Middle frontal gyrus (tissue), 1 donor: ENCODE data around the gene TBX20.

Experiments
- DNase-seq: peaks from one replicate; pipeline ENCODE4 v3.0.0-alpha.2; 2015; ENCODE audit warnings: low spot score; ENCODE audit errors: extremely low spot score

The TBX20 gene, protein sequence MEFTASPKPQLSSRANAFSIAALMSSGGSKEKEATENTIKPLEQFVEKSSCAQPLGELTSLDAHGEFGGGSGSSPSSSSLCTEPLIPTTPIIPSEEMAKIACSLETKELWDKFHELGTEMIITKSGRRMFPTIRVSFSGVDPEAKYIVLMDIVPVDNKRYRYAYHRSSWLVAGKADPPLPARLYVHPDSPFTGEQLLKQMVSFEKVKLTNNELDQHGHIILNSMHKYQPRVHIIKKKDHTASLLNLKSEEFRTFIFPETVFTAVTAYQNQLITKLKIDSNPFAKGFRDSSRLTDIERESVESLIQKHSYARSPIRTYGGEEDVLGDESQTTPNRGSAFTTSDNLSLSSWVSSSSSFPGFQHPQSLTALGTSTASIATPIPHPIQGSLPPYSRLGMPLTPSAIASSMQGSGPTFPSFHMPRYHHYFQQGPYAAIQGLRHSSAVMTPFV

DNA sequence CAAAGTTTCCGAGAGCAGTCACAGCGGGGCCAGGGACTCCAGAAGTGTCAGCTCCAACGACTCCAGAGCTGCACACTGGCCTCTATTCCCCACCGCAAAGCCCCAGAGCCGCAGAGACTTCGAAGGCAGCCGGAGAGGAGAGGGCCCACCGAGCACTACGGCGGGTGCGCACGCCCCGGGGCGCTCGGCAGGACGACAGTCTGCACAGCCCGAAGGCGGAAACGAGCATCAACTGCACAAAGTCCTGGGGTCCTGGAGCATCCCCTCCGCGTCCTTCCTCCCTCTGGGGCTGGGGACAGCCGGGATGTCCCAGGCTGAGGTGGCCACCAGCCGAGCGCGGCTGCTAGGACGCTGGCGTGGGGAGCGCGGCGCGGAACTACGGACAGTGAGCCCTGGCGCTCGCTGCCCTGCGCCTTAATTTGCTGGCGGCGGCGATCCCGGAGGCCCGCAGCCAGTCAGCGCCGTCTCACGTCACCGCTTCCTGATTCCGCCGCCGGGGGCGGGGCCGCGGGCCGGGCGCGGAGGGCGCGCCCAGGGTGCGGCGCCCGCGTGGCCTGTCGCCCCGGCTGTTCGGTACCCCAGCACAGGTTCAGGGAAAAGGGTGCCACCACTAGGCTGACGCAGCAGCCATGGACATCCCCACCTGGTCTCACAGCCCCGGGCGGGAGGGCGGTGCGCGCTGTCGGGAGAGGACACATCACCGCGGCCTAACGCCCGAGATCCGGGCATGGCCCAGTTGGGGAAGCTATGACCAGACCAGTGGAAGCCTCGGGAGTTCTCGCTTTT lies at the start of gene TBX20:
TBX20 (minus strand) TSS at position 391 of the 786 bp plus-strand sequence. CDS start 480 bp downstream, outside the sequence.
- no peak for DNase-seq

DNA sequence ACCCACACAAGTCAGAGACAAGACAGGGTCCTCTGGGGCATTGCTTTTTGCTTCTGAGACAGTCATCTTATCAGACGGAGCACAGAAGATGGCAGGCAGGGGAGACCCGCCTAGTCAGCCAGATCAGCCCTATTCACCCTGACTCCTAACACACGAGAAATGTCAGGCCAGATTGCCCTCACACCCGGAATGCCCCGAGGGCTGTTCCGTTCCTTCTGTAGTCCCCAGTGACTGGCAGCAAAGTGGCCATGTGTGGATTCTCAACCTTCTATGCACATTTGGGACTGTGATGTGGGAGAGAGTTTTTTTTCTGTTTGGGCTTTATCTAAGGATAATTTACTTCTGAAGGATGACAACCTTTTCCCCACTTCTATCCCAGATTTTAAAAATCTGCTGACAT lies 35.5 kb upstream of the TBX20 start:
- DNase-seq: no peak

DNA sequence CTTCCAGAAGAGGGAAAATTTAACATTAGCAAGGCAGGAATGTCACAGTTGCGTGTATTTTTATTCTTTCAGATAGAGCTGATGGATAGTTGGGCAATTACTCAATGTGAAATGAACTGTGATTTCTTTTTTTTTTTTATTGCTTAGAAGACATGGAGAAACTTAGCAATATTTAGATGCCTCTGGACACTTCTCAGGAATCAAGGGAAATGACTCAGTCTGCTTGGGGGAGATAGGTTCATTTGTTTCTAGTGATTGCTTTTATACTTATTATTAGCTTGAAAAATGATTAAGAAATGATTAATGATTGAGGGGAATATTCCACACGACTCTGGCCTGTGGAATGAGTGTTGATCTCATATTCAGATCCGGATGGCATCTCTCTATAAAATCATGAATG lies 33.1 kb upstream of the TBX20 start:
- DNase-seq: no peak

DNA sequence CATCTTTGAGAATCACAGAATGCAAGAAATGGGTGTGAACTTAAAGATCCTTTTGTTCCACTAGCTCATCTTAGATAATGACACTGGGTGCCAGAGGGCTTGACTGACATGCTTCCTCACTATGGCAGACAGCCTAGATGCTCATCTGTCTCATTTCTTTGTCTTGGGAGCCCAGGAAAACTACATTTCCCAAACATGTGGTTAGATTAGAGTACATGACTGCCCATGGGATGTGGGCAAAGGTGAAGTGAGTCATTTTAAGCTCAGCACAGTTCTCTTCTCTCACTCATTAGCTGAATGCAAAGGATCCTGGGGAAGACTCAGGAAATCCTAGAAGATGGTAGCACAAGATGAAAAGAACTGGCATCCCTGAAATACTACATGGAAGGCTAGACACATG lies 32.5 kb upstream of the TBX20 start:
- no peak for DNase-seq

DNA sequence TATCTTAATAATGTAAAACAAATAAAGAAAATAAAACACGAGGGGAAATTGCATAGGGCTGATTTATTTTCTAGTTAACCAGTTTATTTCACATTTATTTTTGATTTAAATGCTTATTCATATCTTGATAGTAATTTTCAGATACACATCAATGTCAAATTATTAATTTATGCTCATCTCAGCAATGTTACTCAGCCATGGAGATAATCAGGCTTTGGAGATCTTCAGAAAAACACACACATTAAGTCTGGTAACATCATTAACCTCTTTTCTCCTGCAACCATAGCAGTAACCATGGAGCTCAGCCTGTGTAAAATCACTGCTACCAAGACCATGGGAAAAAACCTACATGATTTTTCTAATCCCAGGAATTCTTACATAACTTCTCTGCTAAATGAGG lies 31.9 kb upstream of the TBX20 start:
- DNase-seq: no peak

DNA sequence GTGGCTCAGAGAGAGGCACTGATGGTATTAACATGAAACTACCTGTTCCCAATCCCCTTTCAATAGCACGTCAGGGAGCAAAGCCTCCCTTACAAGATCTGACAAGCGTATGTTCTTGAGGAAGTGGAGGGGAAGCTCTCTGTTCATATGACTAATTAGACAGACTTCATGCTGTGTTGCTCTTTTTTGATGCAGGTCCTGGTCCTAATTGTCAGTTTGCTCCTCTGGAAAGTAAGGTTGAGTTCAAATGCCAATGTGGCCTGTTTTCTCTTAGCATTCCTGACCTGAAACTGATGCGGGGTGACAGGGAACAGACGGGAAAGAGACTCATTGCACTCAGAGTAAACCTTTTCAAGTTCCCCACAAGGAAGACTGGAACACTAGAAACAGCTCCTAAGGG lies 27.0 kb upstream of the TBX20 start:
- no peak for DNase-seq

DNA sequence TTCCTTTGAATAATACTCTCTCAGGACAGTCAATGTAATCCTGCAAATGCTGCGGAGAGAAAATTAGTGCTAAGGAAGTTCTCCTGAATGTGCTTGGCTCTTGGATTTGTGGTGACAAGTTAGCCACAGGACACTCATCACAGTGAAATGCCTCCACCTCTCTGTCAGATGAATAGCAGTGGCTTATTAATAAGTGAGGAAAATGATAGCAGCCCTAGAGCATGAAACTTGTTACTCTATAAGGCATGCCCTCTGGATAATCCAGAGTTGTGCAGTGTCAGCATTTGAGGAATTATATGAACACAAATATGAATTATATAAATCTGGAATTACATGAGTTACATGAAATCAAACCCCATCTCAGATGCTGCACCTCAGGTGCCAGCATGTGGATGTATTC lies 23.5 kb upstream of the TBX20 start:
- DNase-seq: no peak

DNA sequence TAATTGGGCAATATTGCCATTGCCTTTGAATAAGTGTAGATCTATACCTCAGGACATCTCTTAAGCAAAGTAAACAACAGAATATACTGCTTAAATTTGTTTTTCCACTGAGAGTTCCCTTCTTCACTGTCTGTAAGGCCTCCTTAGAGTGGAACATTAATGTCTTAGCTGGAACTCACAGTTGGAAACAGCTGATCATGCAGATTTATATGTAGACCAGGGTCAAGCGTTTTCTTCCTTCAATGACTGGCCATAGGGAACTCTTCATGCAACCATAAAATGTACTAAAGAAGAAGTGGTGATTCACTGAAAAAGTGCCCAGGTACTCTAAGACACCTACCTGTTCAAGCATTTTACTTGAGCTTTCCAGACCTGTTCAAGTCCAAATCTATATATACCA lies 18.3 kb upstream of the TBX20 start:
- DNase-seq: no peak

DNA sequence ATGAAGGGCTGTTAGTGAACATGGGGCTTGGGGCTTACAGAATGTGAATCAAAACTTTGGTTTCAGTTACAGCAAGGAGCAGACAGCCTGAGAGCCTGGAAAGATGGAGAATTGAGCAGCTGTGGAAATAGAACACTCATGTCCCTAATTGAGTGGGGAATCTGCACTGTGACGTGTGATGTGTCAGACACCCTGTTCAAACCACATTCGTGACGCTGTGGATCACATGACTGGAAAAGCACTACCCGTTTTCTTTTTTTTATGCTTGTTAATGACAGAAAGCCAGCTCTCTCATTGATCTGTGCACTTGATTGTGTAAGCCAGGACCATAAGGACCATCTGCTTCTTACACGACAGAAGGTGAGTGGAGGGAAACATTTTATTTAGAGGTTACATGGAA lies 15.1 kb upstream of the TBX20 start:
- no peak for DNase-seq

DNA sequence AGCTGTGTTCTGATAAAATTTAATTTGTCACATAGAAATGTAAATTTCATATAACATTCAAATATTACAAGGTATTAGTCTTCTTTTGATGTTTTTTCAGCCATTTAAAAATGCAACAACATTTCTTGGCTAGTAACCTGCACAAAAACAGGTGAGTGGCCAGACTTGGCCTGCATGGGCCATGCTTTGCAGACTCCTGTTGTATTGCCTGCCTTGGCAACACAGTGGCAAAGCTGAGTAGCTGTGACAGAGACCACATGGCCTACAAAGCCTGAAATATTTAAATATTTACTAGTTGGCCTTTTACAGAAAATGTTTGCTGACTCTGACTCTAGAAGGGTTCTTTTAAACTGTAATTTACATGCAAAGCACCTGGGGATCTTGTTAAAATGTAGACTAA lies 13.5 kb upstream of the TBX20 start:
- DNase-seq: no peak

DNA sequence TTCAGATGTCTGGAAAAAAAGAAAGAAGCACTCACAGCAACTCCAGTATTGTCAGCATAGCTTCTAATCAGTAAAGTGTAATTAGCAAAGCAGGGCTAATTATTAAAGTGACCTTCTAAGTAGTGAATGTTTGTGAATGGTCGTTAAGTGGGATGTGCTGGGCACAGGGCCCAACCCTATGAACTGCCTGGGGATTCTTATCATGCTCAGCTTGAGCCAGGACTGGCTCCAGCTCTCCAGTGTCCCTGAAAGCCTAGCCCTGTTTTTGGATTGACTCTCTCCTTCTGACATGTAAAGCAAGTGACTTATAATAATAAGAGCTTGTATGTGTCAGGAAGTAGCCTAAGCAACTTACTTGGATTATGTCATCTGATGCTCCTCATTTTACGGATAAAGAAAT lies 9.5 kb upstream of the TBX20 start:
- DNase-seq: no peak

DNA sequence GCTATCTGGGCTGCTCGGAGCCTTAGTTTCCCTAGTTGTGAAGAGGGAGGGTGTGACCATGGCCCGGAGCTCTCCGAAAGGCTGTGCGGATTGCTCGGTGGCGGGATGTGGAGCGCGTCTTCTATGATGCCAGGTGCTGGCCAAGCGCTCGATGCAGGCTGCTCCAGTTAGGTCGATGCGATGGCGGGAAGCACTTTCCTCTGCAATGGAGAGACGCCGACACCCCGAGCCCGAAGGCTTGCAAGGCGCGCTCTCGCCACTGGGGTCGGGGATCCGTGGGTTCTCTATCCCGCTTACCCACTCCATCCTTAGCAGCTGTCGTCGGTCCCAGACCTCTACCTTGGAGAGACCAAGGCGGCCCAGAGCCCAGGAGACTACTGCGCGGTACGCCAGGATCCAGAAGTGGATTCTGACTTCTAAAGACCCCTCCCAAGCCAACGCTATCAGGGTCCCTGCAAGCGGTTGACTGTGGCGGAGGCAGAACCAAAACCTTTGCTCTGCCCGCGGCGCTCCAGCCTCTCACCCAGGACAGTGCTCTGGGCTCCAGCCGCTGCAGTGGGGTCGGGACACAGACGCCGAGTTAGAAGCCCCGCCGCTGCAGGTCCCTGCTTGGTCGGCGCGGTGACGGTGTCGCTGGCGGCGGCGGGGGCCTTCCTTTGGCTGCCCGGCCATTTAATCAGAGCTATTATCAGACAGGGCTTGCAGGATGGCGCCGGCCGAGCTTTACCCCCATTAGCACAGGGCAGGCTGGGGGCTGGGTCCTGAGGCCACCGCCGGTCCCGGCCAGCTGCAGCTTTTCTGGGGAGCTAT lies 7.8 kb upstream of the TBX20 start:
- DNase-seq: no peak

DNA sequence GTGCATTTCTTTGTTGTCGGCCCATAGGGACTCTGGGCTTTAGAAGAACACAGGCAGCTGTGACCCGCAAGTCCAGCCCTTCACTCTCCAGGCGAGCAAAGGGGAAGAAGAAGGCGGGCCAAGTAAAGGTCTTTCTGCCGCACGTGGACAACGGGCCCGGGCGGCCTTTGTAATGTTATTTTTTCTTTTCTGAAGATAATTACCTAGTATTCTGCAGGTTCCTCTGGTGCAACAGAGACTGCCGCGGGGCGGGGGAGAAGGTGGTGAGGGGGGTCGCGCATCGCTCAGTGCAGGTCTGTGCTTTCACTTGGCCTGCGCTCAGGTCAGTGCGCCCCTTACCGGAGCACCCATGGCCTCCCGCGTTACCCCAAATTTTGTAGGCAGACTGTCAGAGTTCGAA lies 7.1 kb upstream of the TBX20 start:
- DNase-seq: no peak

DNA sequence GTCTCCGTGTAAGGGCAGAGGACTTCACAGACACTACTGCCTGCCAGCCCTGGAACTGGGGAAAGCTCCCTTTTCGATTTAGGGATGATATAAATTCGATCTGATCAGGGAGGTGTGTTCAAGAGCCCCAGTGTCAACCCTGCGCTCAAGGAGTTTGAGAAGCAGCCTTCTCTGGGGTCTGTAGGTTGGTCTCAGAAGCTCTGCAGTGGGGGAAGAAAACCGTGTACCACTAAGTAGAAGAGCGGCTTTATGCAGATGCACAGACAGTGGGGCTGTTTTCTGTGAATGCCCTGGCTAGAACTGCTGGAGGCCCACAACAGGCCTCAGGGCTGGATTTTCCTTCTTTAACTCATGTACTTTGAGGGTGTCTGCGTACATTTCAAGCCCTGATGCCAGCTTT lies 6.3 kb upstream of the TBX20 start:
- DNase-seq: no peak

DNA sequence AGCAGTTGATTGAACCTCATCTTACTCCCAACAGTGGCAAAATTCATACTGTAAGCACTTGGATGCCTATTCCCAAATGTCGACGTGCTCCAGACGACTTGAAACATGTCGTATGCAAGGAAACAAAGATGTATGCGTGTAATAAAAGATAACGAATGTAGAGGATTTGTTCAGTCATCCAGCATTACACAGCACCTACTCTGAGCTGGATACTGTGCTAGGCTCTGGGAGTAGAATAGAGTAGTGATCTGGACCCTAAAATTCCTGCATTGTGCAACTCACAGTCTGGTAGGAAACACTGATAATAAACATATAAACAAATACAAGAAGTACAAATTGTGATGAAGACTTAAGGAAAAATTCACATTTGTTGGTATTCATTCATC lies 5.6 kb upstream of the TBX20 start:
- DNase-seq: no peak

DNA sequence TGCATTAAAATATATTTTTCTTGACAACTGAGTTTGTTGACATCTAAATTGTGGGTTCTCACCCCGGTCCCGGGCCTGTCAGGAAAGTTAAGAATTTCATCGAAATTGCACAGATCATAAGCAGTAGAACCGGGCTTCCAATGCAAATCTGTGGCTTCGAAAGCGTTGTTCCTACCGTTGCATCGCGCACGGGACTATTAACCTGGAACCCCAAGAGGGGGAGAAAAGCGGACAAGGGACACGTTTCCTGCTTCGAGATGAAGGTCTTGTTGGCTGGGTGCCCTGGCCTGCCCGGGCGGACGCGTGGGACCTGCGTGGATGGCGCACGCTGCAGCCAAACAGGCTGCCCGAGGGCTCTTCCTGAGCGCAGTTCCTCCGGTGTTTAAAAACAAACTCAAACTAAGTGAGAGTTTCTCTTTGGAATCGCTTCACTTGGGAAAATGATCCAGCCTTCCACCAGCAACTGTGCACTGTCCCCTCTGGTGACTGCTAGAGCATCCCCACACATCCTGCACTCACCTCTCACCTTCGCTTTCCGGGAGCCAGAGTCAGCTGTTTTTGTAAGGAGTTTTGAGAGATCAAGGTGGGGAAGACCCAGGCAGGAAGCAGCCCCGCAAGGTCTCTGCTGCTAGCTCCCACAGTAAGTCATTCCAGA lies 5.1 kb upstream of the TBX20 start:
- no peak for DNase-seq

DNA sequence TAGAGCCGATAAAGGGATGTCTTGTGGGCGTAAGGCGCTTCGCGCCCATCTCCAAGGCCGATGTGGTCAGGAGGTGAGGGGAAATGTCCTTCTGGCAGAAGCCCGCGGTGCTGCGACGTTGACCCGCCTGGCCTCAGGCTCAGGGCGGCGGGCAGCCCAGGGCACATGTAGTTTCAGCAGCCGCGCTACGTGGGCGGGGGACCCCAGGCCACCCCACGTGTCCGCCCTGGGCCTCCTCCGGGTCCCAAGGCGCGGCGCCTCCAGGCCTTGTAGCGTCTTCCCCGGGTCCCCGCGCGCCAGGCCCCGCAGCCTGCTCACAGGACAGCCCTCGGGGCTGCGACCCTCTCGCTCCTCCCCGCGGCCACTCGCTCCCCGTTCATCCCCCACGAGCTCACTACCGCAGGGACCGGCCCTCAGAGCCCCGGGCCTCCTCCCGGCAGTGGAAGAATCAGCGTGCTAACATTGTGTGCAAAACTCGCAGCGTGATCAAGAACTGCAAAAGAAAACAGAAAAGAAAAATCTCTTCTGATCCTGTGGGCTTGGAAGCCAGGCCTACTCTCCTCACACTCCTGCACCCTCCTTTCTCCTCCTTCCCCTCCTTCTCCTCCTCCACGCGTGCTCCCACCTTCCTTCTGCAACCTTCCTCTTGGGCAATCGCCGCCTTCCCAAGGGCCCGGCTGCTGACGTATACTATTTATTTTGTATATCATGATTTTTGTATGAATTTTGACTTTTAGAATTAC lies 4.4 kb upstream of the TBX20 start:
- DNase-seq: no peak

DNA sequence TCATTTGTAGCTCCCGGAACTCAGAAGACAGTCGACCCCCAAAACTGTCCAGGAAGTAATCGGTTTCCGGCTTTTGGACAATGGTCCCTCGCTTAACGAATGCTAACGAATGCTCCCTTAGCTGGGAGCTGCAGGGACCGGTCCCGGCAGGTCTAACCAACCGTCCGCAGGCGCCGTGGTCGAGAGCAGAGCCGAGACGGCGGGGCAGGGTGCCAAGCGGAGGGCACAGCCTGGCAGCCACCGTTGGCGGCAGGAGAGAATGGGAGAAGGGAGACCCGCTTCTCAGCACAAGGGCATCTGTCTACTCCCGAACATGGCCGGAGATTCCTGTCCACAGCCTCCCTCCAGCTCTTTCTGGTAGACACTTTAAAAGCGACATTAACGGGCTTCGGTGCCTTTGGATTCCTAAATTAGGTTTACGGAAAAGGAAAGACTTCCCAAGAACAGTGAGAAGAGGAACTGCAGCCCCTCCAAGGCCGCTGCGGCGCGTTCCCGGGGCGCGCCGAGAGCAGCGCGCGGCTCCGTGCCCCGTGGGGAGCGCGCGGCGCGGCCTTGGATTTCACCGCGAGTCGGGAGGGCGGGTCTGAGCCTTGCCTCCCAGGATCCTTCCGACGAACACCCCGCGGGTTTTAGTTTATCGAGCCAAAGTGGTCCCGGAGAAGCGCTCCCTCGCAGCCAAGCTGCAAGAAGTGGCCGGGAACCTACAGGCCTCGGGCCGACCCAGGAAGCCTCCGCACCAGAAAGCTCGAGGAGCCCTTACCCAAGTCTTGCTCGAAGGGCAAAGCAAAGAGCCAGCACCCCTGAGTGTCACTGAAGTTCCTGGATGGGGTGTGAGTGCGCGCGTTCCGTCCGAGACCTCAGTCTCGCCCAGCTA lies 3.6 kb upstream of the TBX20 start:
- no peak for DNase-seq

DNA sequence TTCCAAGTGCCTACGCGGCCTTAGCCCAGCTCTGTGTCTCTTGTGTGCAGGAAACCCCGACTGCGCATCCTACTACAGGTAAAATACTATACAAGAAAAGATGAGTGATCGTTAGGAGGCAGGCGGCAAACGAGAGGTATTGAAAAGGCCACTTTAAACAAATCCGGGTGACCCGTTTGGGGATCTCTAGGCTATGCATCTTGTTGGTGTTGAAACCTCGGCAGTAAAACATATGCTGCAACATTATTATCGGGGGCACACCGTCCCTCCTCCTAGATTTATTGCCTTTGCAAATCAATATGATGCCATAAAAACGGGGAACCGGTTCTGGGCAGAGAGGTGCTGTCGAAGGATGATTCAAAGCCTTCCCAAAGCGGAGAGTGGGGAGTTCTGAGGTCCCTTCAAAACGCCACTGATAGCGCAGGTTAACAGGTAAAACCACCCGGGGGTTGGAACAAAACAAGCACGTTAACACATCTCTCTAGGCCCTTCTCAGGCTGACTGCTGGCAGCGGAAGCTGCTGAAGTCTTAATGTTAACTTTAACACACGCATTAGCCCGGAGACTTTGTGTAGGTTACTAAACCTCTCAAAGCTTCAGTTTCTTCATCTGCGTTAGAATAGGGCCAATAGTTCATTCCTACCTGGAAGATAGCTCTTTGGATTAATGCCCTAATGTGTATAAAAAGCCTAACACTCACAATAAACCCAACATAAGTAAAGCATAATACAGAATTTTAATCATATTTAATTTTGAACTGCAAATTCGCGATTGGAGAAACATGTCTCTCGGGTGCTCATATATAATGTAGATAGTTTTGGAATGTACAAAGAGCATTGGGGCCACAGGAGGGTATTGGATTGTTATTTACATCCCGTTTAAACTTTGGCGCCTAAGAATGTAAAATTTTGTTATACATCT lies 2.6 kb upstream of the TBX20 start:
- no peak for DNase-seq
